Activated B cell treated with CpG ODN at 0.5 μM for 24 hours (primary cell): ENCODE data around the gene AHCYL2. TPM values are rescaled to one million over a fixed set of nuclear protein-coding genes. Genes with fewer than 3 reads are reported as not detected.

ENCODE experiments used
- ATAC-seq: fragments of 200-7000 bp; cut with Tn5 transposase; one replicate; pipeline ENCODE4 v1.10.0; 2021; ENCODE audit warnings: low read depth, mild to moderate bottlenecking, moderate library complexity
- CTCF ChIA-PET: fragments of 350-600 bp; sonication (Branson Sonifier 250); formaldehyde crosslinking; loops from one replicate; lab custom pipeline; 2021; ENCODE audit warnings: antibody characterized with exemption; lab: Charles Lee
- POLR2A ChIA-PET: fragments of 350-600 bp; sonication (Branson Sonifier 250); formaldehyde crosslinking; loops from one replicate; lab custom pipeline; 2021; ENCODE audit warnings: antibody characterized with exemption; lab: Charles Lee
- DNase-seq: peaks from one replicate; pipeline ENCODE4 v3.0.0; 2022
- H3K27ac Mint-ChIP-seq: one replicate; pipeline ENCODE4 v1.8.0; 2020; ENCODE audit warnings: mixed read lengths
- H3K27me3 Mint-ChIP-seq: one replicate; pipeline ENCODE4 v1.8.0; 2021; ENCODE audit warnings: mixed read lengths
- H3K36me3 Mint-ChIP-seq: one replicate; pipeline ENCODE4 v1.8.0; 2021; ENCODE audit warnings: low read depth, mixed read lengths
- H3K4me1 Mint-ChIP-seq: one replicate; pipeline ENCODE4 v1.8.0; 2021; ENCODE audit warnings: mixed read lengths
- H3K4me3 Mint-ChIP-seq: one replicate; pipeline ENCODE4 v1.8.0; 2020; ENCODE audit warnings: mild to moderate bottlenecking, mixed read lengths
- H3K9me3 Mint-ChIP-seq: one replicate; pipeline ENCODE4 v1.8.0; 2020; ENCODE audit warnings: mixed read lengths
- intact Hi-C: fragments of 100-400 bp; cut with micrococcal nuclease; formaldehyde crosslinking; loops from one replicate; pipeline ENCODE4 v1.15.1; 2024
- total RNA-seq: library from RNA; stranded (reverse); gene quantifications from 2 replicates; pipeline ENCODE4 v1.2.3, GENCODE V29; 2022
- TF ChIP-seq, protein P1 (sequence below): fragments of 200-600 bp; IDR thresholded peaks from one replicate; pipeline ENCODE4 v1.8.0; 2022; ENCODE audit warnings: antibody characterized with exemption, mild to moderate bottlenecking

AHCYL2 gene
- total RNA-seq, 1 donor from 2014 or later: 11.6 TPM

DNA sequence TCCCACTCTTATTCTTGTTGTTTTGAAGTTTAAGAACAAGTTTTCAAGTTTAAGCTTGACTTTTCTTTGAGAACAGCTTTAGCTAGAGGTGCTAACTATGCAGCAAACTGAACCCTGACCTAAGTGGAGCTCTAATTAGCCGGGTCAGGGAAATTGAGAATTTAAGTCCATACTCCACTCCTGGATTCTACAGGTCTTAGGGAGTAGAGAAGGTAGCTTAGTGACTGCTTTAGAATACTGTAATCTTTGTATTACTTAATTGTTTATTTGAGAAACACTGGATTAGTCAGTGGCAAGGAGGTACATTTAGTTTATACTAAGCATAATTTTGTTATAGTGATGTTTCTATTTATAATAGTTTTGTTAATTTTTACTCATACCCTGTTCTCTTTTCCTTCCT lies 134.8 kb downstream of the AHCYL2 start:
- POLR2A ChIA-PET: interaction anchor here (0.6 kb wide), 1 partner anchor 253 kb away, joined by 3 read pairs; no protein-coding TSS in a partner anchor

DNA sequence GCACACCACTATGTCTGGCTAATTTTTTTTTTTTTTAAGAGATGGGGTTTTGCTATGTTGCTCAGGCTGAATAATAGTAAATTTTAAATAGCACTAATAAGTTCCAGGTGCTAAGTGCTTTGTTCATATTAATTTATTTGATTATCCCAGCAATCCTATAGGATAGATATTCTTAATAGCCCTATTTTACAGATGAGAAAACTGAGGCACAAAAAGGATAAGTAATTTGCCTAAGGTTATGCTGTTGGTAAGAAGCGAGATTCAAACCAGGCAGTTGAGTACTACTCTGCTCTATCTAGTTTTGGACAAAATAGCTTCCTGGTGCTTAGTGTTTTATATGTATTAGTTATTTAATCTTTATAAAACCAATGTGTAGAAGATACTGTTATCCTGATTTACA lies 136.9 kb downstream of the AHCYL2 start:
- Mint-ChIP-seq H3K4me3 (no peak overlapping the region), H3K9me3 (no peaks in the 10 kb centered on the region), H3K36me3 (no peaks in the 10 kb centered on the region), H3K27ac (no peak overlapping the region), H3K27me3 (no peaks in the 10 kb centered on the region), H3K4me1 (no peaks in the 10 kb centered on the region)
- no peak for ATAC-seq
- TF ChIP-seq, protein P1, sequence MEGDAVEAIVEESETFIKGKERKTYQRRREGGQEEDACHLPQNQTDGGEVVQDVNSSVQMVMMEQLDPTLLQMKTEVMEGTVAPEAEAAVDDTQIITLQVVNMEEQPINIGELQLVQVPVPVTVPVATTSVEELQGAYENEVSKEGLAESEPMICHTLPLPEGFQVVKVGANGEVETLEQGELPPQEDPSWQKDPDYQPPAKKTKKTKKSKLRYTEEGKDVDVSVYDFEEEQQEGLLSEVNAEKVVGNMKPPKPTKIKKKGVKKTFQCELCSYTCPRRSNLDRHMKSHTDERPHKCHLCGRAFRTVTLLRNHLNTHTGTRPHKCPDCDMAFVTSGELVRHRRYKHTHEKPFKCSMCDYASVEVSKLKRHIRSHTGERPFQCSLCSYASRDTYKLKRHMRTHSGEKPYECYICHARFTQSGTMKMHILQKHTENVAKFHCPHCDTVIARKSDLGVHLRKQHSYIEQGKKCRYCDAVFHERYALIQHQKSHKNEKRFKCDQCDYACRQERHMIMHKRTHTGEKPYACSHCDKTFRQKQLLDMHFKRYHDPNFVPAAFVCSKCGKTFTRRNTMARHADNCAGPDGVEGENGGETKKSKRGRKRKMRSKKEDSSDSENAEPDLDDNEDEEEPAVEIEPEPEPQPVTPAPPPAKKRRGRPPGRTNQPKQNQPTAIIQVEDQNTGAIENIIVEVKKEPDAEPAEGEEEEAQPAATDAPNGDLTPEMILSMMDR: no peak
- ChIA-PET POLR2A (interaction anchor here (0.6 kb wide), 1 partner anchor 879 kb away, joined by 5 read pairs; no protein-coding TSS in a partner anchor), CTCF (no interaction called here)
- DNase-seq: no peak
- intact Hi-C loops: no loop called here

More for the DNA sequence above, 134.8 kb downstream of the AHCYL2 start:
- TF ChIP-seq, protein P1: no peak
- CTCF ChIA-PET: interaction anchor here (1.7 kb wide), 1 partner anchor 8 kb away, joined by 8 read pairs; no protein-coding TSS in a partner anchor
- intact Hi-C loops: no loop called here
- H3K27ac Mint-ChIP-seq: no peak overlapping the region
- no peaks in the 10 kb centered on the region for H3K27me3 Mint-ChIP-seq
- DNase-seq: no peak
- H3K4me3 Mint-ChIP-seq: no peak overlapping the region
- no peaks in the 10 kb centered on the region for H3K4me1 Mint-ChIP-seq
- no peaks in the 10 kb centered on the region for H3K9me3 Mint-ChIP-seq
- no peaks in the 10 kb centered on the region for H3K36me3 Mint-ChIP-seq
- no peak for ATAC-seq

DNA sequence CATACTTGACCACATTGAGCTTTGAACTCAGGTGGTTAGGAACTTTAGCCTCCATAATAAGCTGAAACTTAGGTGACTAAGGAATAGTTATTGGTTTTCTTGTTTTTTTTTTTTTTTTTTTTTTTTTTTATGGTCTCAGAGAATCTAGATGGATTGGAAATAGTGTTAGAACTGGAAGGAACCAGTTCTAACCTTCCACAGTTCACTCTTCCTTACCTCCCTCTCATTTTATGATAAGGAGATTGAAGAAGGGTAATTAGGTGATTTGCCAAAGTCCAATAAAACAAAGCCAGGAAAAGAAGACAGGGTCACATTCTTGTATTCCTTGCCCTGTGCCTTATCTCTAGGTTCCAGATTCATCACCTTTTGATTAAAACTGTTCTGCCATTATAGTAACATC lies 137.7 kb downstream of the AHCYL2 start:
- no peaks in the 10 kb centered on the region for H3K27me3 Mint-ChIP-seq
- DNase-seq (no peak), ATAC-seq (no peak)
- no peak overlapping the region for H3K4me3 Mint-ChIP-seq
- H3K4me1 Mint-ChIP-seq: no peaks in the 10 kb centered on the region
- intact Hi-C loops: no loop called here
- TF ChIP-seq, protein P1: no peak
- no peaks in the 10 kb centered on the region for H3K9me3 Mint-ChIP-seq
- ChIA-PET POLR2A (interaction anchor here (0.6 kb wide), 1 partner anchor 878 kb away, joined by 5 read pairs; no protein-coding TSS in a partner anchor), CTCF (interaction anchor here (0.8 to 1.0 kb wide), 2 partner anchors 9 to 648 kb away, joined by 3 read pairs; no protein-coding TSS in a partner anchor)
- H3K27ac Mint-ChIP-seq: no peak overlapping the region
- no peaks in the 10 kb centered on the region for H3K36me3 Mint-ChIP-seq

DNA sequence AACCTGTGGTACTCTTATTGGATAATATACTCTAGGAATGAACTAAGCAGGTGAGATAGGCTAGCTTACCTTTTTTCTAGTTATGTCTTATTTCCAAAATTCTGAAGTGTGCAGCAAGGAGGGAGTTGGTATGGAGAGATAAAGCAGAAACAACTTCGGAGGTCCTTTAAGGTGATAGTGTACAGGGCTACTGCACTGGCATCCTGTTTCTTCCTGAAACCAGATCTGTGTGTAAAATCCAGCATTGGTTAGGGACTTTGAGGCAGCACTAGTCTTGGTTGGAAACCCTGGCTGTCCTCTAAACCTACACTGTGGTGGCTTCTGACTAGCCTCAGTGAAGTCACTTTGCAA lies 142.5 kb downstream of the AHCYL2 start:
- Mint-ChIP-seq H3K4me3 (no peak overlapping the region), H3K4me1 (peaks cover 27% of the 10 kb centered on the region), H3K27ac (no peak overlapping the region), H3K9me3 (no peaks in the 10 kb centered on the region), H3K27me3 (no peaks in the 10 kb centered on the region), H3K36me3 (no peaks in the 10 kb centered on the region)
- POLR2A ChIA-PET: interaction anchor here (0.6 to 1.3 kb wide), 3 partner anchors 10 to 657 kb away, joined by 3 to 5 read pairs (median 4); partner anchors contain the start of gene STRIP2
- intact Hi-C loops: loop anchor here (1.0 to 2.0 kb wide), 5 partner anchors 9 to 457 kb away; no protein-coding TSS in a partner anchor
- CTCF ChIA-PET: interaction anchor here (0.7 to 2.9 kb wide), 34 partner anchors 8 to 643 kb away, joined by 3 to 52 read pairs (median 6); partner anchors contain the start of gene STRIP2
- TF ChIP-seq, protein P1: no peak
- no peak for ATAC-seq
- no peak for DNase-seq

DNA sequence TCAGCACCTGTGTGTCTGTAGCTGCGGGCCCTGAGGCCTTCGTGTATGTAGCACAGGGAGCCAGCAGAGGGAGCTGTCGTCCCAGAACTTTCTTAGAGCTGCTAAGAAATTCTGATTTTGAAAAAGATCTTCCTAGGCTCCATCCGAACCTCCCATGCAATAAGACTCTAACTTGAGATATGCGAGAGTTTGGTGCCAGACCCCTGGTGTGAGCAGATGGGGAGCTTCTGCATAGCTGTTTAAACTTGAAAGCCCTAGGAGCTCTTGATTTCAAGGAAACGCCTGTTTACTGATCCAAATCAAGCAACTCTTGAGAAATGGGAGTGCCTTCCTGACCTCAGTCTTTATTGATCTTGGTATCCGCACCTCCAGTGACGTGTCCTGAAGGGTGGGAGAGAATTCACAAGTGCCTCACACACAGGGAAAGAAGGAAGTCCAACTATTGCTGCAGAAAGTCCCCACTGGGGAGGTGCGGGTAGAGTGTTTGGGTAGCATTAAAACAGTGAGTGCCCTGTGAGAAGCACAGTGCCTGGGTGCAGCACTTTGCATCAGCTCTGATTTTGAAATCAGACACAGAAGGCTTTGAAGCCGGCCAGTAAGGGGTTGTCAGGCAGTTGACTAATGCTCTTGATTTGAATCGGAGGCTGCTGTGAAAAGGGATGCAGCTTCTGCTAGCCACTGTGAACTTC lies 143.0 kb downstream of the AHCYL2 start:
- H3K27ac Mint-ChIP-seq: peak overlapping the region; percentile 46
- H3K27me3 Mint-ChIP-seq: no peaks in the 10 kb centered on the region
- intact Hi-C loops: loop anchor here (1.0 to 2.0 kb wide), 6 partner anchors 8 to 642 kb away; no protein-coding TSS in a partner anchor
- TF ChIP-seq, protein P1: no peak
- H3K9me3 Mint-ChIP-seq: no peaks in the 10 kb centered on the region
- ATAC-seq (peak; percentile 85), DNase-seq (peak; percentile 50)
- ChIA-PET CTCF (interaction anchor here (0.6 to 2.9 kb wide), 38 partner anchors 8 to 642 kb away, joined by 3 to 52 read pairs (median 5); partner anchors contain the start of gene STRIP2), POLR2A (interaction anchor here (0.6 to 1.3 kb wide), 7 partner anchors 9 to 976 kb away, joined by 3 to 5 read pairs (median 3); partner anchors contain the start of gene STRIP2)
- no peaks in the 10 kb centered on the region for H3K36me3 Mint-ChIP-seq
- peaks cover 27% of the 10 kb centered on the region for H3K4me1 Mint-ChIP-seq
- H3K4me3 Mint-ChIP-seq: peak overlapping the region; percentile 61
